GM12872 (cell line): Measurements from ENCODE around the gene ATG9A.

Experiments used
- CTCF ChIP-seq: IDR thresholded peaks from 3 replicates; pipeline ENCODE4 v1.5.1; 2011; ENCODE audit warnings: low read depth, mild to moderate bottlenecking, low read length, moderate library complexity; ENCODE audit not compliant: insufficient read depth

Gene ATG9A

GRCh38 chr2:219173176-219173575, 56.3 kb downstream of the ATG9A start:
- TF ChIP-seq CTCF: no peak

GRCh38 chr2:219172231-219173154, 56.9 kb downstream of the ATG9A start:
- no peak for TF ChIP-seq CTCF

- TF ChIP-seq CTCF: peak; percentile 80
These were observed 58.2 kb downstream of the ATG9A start for GRCh38 chr2:219171231-219171651.

- no peak for TF ChIP-seq CTCF
These were observed 59.3 kb downstream of the ATG9A start, which contains the start of gene SLC23A3 for GRCh38 chr2:219169930-219170654. TSS of gene SLC23A3 (minus strand) at chr2:219170029. CDS start at chr2:219169984, 45 bp downstream.
